GM12878 (cell line): Measurements from ENCODE around the gene MTHFD2. TPM values are rescaled to one million over a fixed set of nuclear protein-coding genes. Genes with fewer than 3 reads are reported as not detected.
"Not testable (repeated sequence)": the region's sequence is repeated elsewhere in the genome, so short reads cannot be mapped to it uniquely, and the experiment has no call there.

Experiments used
- ATAC-seq: fragments of 200-7000 bp; cut with Tn5 transposase; 3 replicates; pipeline ENCODE4 v1.9.1; 2020; ENCODE audit warnings: mild to moderate bottlenecking, moderate library complexity
- BruUV-seq: library from RNA; stranded (reverse); fragments of 400-500 nt; replicated peaks from 2 replicates; lab custom pipeline; 2021; lab: Mats Ljungman, UMichigan
- CTCF ChIA-PET: fragments of 300-600 bp; sonication (Branson Sonifier 250); formaldehyde crosslinking; extraction: SDS; loops from one replicate; lab custom pipeline; 2021; ENCODE audit warnings: inconsistent platforms; lab: Yijun Ruan, JAX
- POLR2A ChIA-PET: fragments of 350-600 bp; formaldehyde crosslinking; extraction: SDS; loops from one replicate; lab custom pipeline; 2021; ENCODE audit warnings: inconsistent platforms; lab: Charles Lee
- RAD21 ChIA-PET: fragments of 300-600 bp; sonication (Branson Sonifier 250); formaldehyde crosslinking; loops from one replicate; lab custom pipeline; 2023; ENCODE audit warnings: antibody characterized with exemption; ENCODE audit not compliant: unreplicated experiment; lab: Charles Lee
- SMC1A ChIA-PET: fragments of 300-600 bp; sonication (Branson Sonifier 250); formaldehyde crosslinking; loops from one replicate; lab custom pipeline; 2023; ENCODE audit not compliant: unreplicated experiment, uncharacterized antibody; lab: Charles Lee
- DNase-seq: peaks from one replicate; pipeline ENCODE4 v3.0.0-alpha.2; 2011; ENCODE audit warnings: low read depth, low spot score
- FAIRE-seq: peaks from 3 replicates; lab custom pipeline; 2011; peaks lifted over from hg19 to GRCh38; lab: Jason Lieb, UNC
- H2AFZ ChIP-seq: 2 replicates; pipeline ENCODE4 v1.6.0; 2011; ENCODE audit warnings: low read depth, low read length, control low read depth; ENCODE audit not compliant: control insufficient read depth
- H3K27ac ChIP-seq: 2 replicates; pipeline ENCODE4 v1.5.1; 2011; ENCODE audit warnings: control low read depth; ENCODE audit not compliant: control insufficient read depth, insufficient read depth
- H3K27me3 ChIP-seq, 2 experiments: replicated peaks in 1 of 2; 2 replicates each; pipeline versions ENCODE4 v1.6.0 to v1.6.1; 2011; ENCODE audit warnings: low read length in 1 of 2; ENCODE audit not compliant: control insufficient read depth in 2 of 2, insufficient read depth in 2 of 2
- H3K36me3 ChIP-seq, 2 experiments: 2 replicates each; pipeline ENCODE4 v1.5.1; 2011; ENCODE audit warnings: low read length in 1 of 2; ENCODE audit not compliant: control insufficient read depth in 2 of 2, insufficient read depth in 2 of 2
- H3K4me1 ChIP-seq: 2 replicates; pipeline ENCODE4 v1.6.1; 2011; ENCODE audit warnings: mild to moderate bottlenecking, low read length, moderate library complexity, mixed read lengths; ENCODE audit not compliant: control insufficient read depth, insufficient read depth
- H3K4me2 ChIP-seq: 2 replicates; pipeline ENCODE4 v1.6.0; 2011; ENCODE audit warnings: control low read depth; ENCODE audit not compliant: control insufficient read depth, insufficient read depth
- H3K4me3 ChIP-seq: fragments of 200-600 bp; sonication (generic); 2 replicates; pipeline ENCODE4 v1.5.1; 2016
- H3K79me2 ChIP-seq: 2 replicates; pipeline ENCODE4 v1.6.0; 2011; ENCODE audit warnings: low read length; ENCODE audit not compliant: control insufficient read depth, insufficient read depth
- H3K9ac ChIP-seq: 2 replicates; pipeline ENCODE4 v1.8.0; 2011; ENCODE audit warnings: low read length, control low read depth, mixed read lengths; ENCODE audit not compliant: control insufficient read depth, insufficient read depth
- H3K9me3 ChIP-seq: replicated peaks from 3 replicates; pipeline ENCODE4 v1.5.1; 2011; ENCODE audit warnings: mild to moderate bottlenecking, low read length; ENCODE audit not compliant: control insufficient read depth, insufficient read depth
- H4K20me1 ChIP-seq: 2 replicates; pipeline ENCODE4 v1.6.0; 2011; ENCODE audit not compliant: control insufficient read depth, insufficient read depth
- CREM ChIP-seq: IDR thresholded peaks from 2 replicates; pipeline ENCODE4 v1.6.1; 2014; ENCODE audit warnings: antibody characterized with exemption, low read depth
- CTCF ChIP-seq, 3 experiments: IDR thresholded peaks in 2 of 3; conservative IDR thresholded peaks in 1 of 3; 2 replicates each; pipeline ENCODE4 v1.5.1; 2011; ENCODE audit warnings: low read depth in 3 of 3, low read length in 3 of 3, mild to moderate bottlenecking in 3 of 3, control low read depth in 2 of 3, moderate library complexity in 2 of 3, inconsistent platforms in 1 of 3, mixed read lengths in 1 of 3; ENCODE audit not compliant: control insufficient read depth in 2 of 3, insufficient read depth in 1 of 3; ENCODE audit errors: extremely low read depth in 1 of 3
- RAD21 ChIP-seq: IDR thresholded peaks from 2 replicates; pipeline ENCODE4 v1.6.1; 2011; ENCODE audit warnings: mild to moderate bottlenecking, low read depth, low read length, moderate library complexity; ENCODE audit not compliant: insufficient read depth
- ZBTB4 ChIP-seq: fragments of 450-650 bp; formaldehyde crosslinking; IDR thresholded peaks from 2 replicates; pipeline ENCODE4 v1.4.0; 2022; ENCODE audit warnings: mild to moderate bottlenecking, moderate library complexity
- ZNF217 ChIP-seq: fragments of 450-650 bp; IDR thresholded peaks from 2 replicates; pipeline ENCODE4 v1.6.1; 2017; ENCODE audit warnings: antibody characterized with exemption, mild to moderate bottlenecking
- WGBS: methylation state at CpG from one replicate; pipeline ENCODE4 v1.1.6; 2016; ENCODE audit warnings: low lambda C conversion rate; ENCODE audit not compliant: insufficient replicate concordance, insufficient coverage; ENCODE audit errors: missing lambda C conversion rate; 5-methylcytosine and 5-hydroxymethylcytosine counted together
- in situ Hi-C: fragments of 300-500 bp; cut with MboI; formaldehyde crosslinking; loops from 9 replicates; pipeline ENCODE4 v1.14.3; 2018; ENCODE audit warnings: mixed read lengths
- intact Hi-C: fragments of 100-400 bp; cut with micrococcal nuclease; formaldehyde crosslinking; loops from one replicate; pipeline ENCODE4 v1.14.2; 2022; ENCODE audit not compliant: unreplicated experiment
- polyA plus RNA-seq, 11 experiments: library from polyadenylated mRNA; depleted of rRNA in 4 of 11; unstranded in 6 of 11; stranded (reverse) in 5 of 11; fragments of >200 nt; fragmentation: Nextera tagmentation in 4 of 11; fragmentation: Illumina TruSeq in 1 of 11; extraction: Ambion mirVana in 4 of 11; extraction: Trizol in 1 of 11; gene quantifications; 1 replicate in 1 of 11; 2 replicates in 10 of 11; pipeline versions ENCODE4 v1.2.1 to v1.2.3, GENCODE V29; 2011 to 2016; ENCODE audit warnings: inconsistent platforms in 2 of 11, missing spikeins in 2 of 11, low read depth in 1 of 11
- total RNA-seq, 4 experiments: library from RNA; depleted of rRNA in 3 of 4; stranded (reverse); fragments of >200 nt in 3 of 4; fragmentation: Illumina TruSeq in 1 of 4; extraction: Trizol in 1 of 4; gene quantifications; 2 replicates each; pipeline versions ENCODE4 v1.2.1 to v1.2.3, GENCODE V29; 2013 to 2021
- TF ChIP-seq, protein P1 (sequence below): fragments of 450-650 bp; IDR thresholded peaks from 2 replicates; pipeline ENCODE4 v1.6.1; 2018; ENCODE audit warnings: borderline replicate concordance, mild to moderate bottlenecking; ENCODE audit not compliant: partially characterized antibody

Gene MTHFD2
- total and polyA plus RNA-seq, 10 of the 15 experiments (the other 5 are each of a cell fraction or from before 2014, with no cell fraction given) = 128 to 292 (median 150) TPM

DNA sequence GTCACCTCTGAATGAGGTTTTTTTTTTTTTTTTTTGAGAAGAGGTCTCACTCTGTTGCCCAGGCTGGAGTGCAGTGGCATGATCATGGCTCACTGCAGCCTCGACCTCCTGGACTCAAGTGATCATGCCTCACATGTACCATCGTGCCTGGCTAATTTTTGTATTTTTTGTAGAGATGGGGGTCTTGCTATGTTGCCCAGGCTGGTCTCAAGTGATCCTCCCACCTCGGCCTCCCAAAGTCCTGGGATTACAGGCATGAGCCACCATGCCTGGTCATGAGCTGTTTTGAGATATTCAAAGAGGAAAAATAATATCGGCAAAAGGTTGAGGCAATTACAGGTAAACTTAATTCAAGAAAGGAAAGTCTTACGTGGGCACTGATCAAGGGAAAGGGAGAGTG, 31.4 kb downstream of the MTHFD2 start:
- FAIRE-seq, H3K4me2 ChIP-seq, CTCF ChIA-PET, H4K20me1 ChIP-seq, H3K4me3 ChIP-seq, H2AFZ ChIP-seq, H3K4me1 ChIP-seq, H3K36me3 ChIP-seq, ATAC-seq, H3K27me3 ChIP-seq, DNase-seq, H3K27ac ChIP-seq, H3K9ac ChIP-seq, SMC1A ChIA-PET, H3K9me3 ChIP-seq, H3K79me2 ChIP-seq, POLR2A ChIA-PET, BruUV-seq, in situ Hi-C loops: not testable (repeated sequence)
- 25% methylated on average over 5 of the region's 5 CpGs for WGBS
- RAD21 ChIA-PET = interaction anchor here (1.0 kb wide), 1 partner anchor 30 kb away, joined by 4 read pairs; no protein-coding TSS in a partner anchor
- intact Hi-C loops = loop anchor here (10.0 kb wide), 1 partner anchor 405 kb away; the partner anchor contains the start of gene STAMBP

- Histone ChIP-seq H3K4me3 (no peak overlapping the region), H3K79me2 (no peaks in the 10 kb centered on the region), H3K9me3 (no peaks in the 10 kb centered on the region), H3K27ac (no peak overlapping the region), H3K36me3 (no peaks in the 10 kb centered on the region), H3K27me3 (no peaks in the 10 kb centered on the region), H3K9ac (no peak overlapping the region), H3K4me1 (no peaks in the 10 kb centered on the region), H4K20me1 (no peaks in the 10 kb centered on the region), H2AFZ (no peak overlapping the region), H3K4me2 (no peak overlapping the region)
- ChIA-PET POLR2A (no interaction called here), RAD21 (no interaction called here), CTCF (interaction anchor here (1.0 kb wide), 1 partner anchor 408 kb away, joined by 4 read pairs; no protein-coding TSS in a partner anchor), SMC1A (no interaction called here)
- intact Hi-C loops (loop anchor here (10.0 kb wide), 1 partner anchor 408 kb away; the partner anchor contains the start of gene STAMBP), in situ Hi-C loops (no loop called here)
- WGBS = 44% methylated on average over 6 of the region's 6 CpGs
- TF ChIP-seq ZNF217 (no peak), ZBTB4 (CRISPR knock-in tag) (no peak), RAD21 (peak; percentile 22; the same call in 1 of the 2 replicates), CTCF (IDR thresholded peaks at IDR 0.05 in 2 of 3, conservative IDR thresholded peaks at IDR 0.05 in 1 of 3; ENCODE audit: control insufficient read depth in 2 of 3, extremely low read depth in 1 of 3, insufficient read depth in 1 of 3, low read depth in 3 of 3, low read length in 3 of 3) (peak in 1 of 3 experiments; percentile 25; a peak in 2 of 6 replicates), CREM (no peak)
- TF ChIP-seq, protein P1, sequence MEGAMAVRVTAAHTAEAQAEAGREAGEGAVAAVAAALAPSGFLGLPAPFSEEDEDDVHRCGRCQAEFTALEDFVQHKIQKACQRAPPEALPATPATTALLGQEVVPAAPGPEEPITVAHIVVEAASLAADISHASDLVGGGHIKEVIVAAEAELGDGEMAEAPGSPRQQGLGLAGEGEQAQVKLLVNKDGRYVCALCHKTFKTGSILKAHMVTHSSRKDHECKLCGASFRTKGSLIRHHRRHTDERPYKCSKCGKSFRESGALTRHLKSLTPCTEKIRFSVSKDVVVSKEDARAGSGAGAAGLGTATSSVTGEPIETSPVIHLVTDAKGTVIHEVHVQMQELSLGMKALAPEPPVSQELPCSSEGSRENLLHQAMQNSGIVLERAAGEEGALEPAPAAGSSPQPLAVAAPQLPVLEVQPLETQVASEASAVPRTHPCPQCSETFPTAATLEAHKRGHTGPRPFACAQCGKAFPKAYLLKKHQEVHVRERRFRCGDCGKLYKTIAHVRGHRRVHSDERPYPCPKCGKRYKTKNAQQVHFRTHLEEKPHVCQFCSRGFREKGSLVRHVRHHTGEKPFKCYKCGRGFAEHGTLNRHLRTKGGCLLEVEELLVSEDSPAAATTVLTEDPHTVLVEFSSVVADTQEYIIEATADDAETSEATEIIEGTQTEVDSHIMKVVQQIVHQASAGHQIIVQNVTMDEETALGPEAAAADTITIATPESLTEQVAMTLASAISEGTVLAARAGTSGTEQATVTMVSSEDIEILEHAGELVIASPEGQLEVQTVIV = no peak
- BruUV-seq = no TSS peak
- peak; percentile 47 for ATAC-seq
- FAIRE-seq = no peak
- no peak for DNase-seq
Measured at GRCh38 chr2:74232426-74232825, 34.0 kb downstream of the MTHFD2 start.
